Colonic mucosa (tissue), 4 donors: ENCODE data around the gene PDZRN3. TPM values are rescaled to one million over a fixed set of nuclear protein-coding genes. Genes with fewer than 3 reads are reported as not detected.

ENCODE experiments used
- DNase-seq: peaks from one replicate; pipeline ENCODE4 v3.0.0-alpha.2; 2020
- H3K27ac ChIP-seq: fragments of 200-600 bp; one replicate; pipeline ENCODE4 v1.8.0; 2021
- H3K27me3 ChIP-seq: fragments of 200-600 bp; one replicate; pipeline ENCODE4 v1.8.0; 2021
- H3K36me3 ChIP-seq: fragments of 200-600 bp; one replicate; pipeline ENCODE4 v1.8.0; 2021
- H3K4me1 ChIP-seq: fragments of 200-600 bp; one replicate; pipeline ENCODE4 v1.8.0; 2021; ENCODE audit warnings: mild to moderate bottlenecking
- H3K4me3 ChIP-seq: fragments of 200-600 bp; one replicate; pipeline ENCODE4 v1.8.0; 2021
- H3K9ac ChIP-seq, 2 donors: one replicate each; pipeline ENCODE4 v1.7.0; 2013; ENCODE audit warnings: control low read depth in 2 of 2, low read depth in 2 of 2, low read length in 2 of 2
- H3K9me3 ChIP-seq: fragments of 200-600 bp; one replicate; pipeline ENCODE4 v1.8.0; 2021
- CTCF ChIP-seq: fragments of 200-600 bp; IDR thresholded peaks from one replicate; pipeline ENCODE4 v1.8.0; 2022; ENCODE audit warnings: antibody characterized with exemption, mild to moderate bottlenecking
- intact Hi-C: fragments of 100-400 bp; cut with DNase I; formaldehyde crosslinking; loops from one replicate; pipeline ENCODE4 v1.14.1; 2022
- total RNA-seq, 2 donors: library from RNA; stranded (reverse); fragmentation: NEBNext Ultra II Directional in 1 of 2; extraction: Animal tissue kit (Norgen Biotek cat#: 25700) in 1 of 2; gene quantifications; one replicate each; pipeline ENCODE4 v1.2.1, GENCODE V29; 2021
- donor health status: healthy.
- donor health status: DM: no; HTN: no; CAD: no.
- donor health status: DM: no; HTN: no; CAD: no.

Gene PDZRN3
- total RNA-seq, 2 donors from 2014 or later, result 13.6 to 19.1 TPM

- peaks cover 13% of the 10 kb centered on the region for H3K4me1 ChIP-seq
- intact Hi-C loops, result loop anchor here (2.0 to 5.0 kb wide), 3 partner anchors 62 to 339 kb away; partner anchors contain the start of gene PDZRN3
- no peak overlapping the region for H3K4me3 ChIP-seq
- H3K36me3 ChIP-seq, result no peaks in the 10 kb centered on the region
- TF ChIP-seq CTCF, result no peak
- H3K27me3 ChIP-seq, result no peaks in the 10 kb centered on the region
- H3K27ac ChIP-seq, result peak overlapping the region; percentile 34
- DNase-seq, result no peak
- no peaks in the 10 kb centered on the region for H3K9me3 ChIP-seq
- peak overlapping the region in 1 of 2 donors; percentile 2 for H3K9ac ChIP-seq
These were observed 114.9 kb downstream of the PDZRN3 start for GRCh38 chr3:73509816-73510215.

- Histone ChIP-seq H3K36me3 (no peaks in the 10 kb centered on the region), H3K4me1 (peaks cover 13% of the 10 kb centered on the region), H3K9ac (no peak overlapping the region), H3K27ac (peak overlapping the region; percentile 34), H3K4me3 (no peak overlapping the region), H3K27me3 (no peaks in the 10 kb centered on the region), H3K9me3 (no peaks in the 10 kb centered on the region)
- no peak for DNase-seq
- intact Hi-C loops, result loop anchor here (2.0 to 5.0 kb wide), 3 partner anchors 63 to 340 kb away; partner anchors contain the start of gene PDZRN3
- no peak for TF ChIP-seq CTCF
These were observed 115.7 kb downstream of the PDZRN3 start for GRCh38 chr3:73509066-73509465.

GRCh38 chr3:73508330-73508954, 116.3 kb downstream of the PDZRN3 start:
- Histone ChIP-seq H3K9me3 (no peaks in the 10 kb centered on the region), H3K4me1 (peaks cover 20% of the 10 kb centered on the region), H3K9ac (no peak overlapping the region), H3K4me3 (no peak overlapping the region), H3K36me3 (no peaks in the 10 kb centered on the region), H3K27ac (no peak overlapping the region), H3K27me3 (no peaks in the 10 kb centered on the region)
- intact Hi-C loops, result loop anchor here (2.0 to 5.0 kb wide), 3 partner anchors 64 to 340 kb away; partner anchors contain the start of gene PDZRN3
- peak; percentile 82 for TF ChIP-seq CTCF
- DNase-seq, result peak; percentile 80

GRCh38 chr3:73504852-73505251, 119.9 kb downstream of the PDZRN3 start:
- no peak for DNase-seq
- intact Hi-C loops, result loop anchor here (5.0 kb wide), 3 partner anchors 67 to 403 kb away; partner anchors contain the start of gene PDZRN3
- Histone ChIP-seq H3K27me3 (no peaks in the 10 kb centered on the region), H3K4me3 (no peak overlapping the region), H3K4me1 (peaks cover 14% of the 10 kb centered on the region), H3K27ac (no peak overlapping the region), H3K9ac (no peak overlapping the region), H3K36me3 (no peaks in the 10 kb centered on the region), H3K9me3 (no peaks in the 10 kb centered on the region)
- TF ChIP-seq CTCF, result no peak

- Histone ChIP-seq H3K9me3 (no peaks in the 10 kb centered on the region), H3K4me3 (no peak overlapping the region), H3K27me3 (no peaks in the 10 kb centered on the region), H3K4me1 (peaks cover 9% of the 10 kb centered on the region), H3K36me3 (no peaks in the 10 kb centered on the region), H3K9ac (no peak overlapping the region), H3K27ac (peak overlapping the region; percentile 1)
- intact Hi-C loops, result loop anchor here (5.0 kb wide), 1 partner anchor 402 kb away; no protein-coding TSS in a partner anchor
- TF ChIP-seq CTCF, result no peak
- DNase-seq, result peak; percentile 49
These were observed 120.5 kb downstream of the PDZRN3 start for GRCh38 chr3:73504239-73504638.
